Keratinocyte (primary cell): ENCODE data around the gene HOXC6. TPM values are rescaled to one million over a fixed set of nuclear protein-coding genes. Genes with fewer than 3 reads are reported as not detected.

Experiments
- DNase-seq: peaks from one replicate; pipeline ENCODE4 v3.0.0-alpha.2; 2011; ENCODE audit warnings: low read depth, missing footprints, low spot score
- FAIRE-seq: peaks from 2 replicates; lab custom pipeline; 2011; peaks lifted over from hg19 to GRCh38; lab: Jason Lieb, UNC
- H2AFZ ChIP-seq: 2 replicates; pipeline ENCODE4 v1.6.0; 2012; ENCODE audit warnings: low read length, control low read depth, inconsistent platforms; ENCODE audit not compliant: control insufficient read depth
- H3K27ac ChIP-seq: 2 replicates; pipeline ENCODE4 v1.5.1; 2011; ENCODE audit warnings: low read length; ENCODE audit not compliant: control insufficient read depth, insufficient read depth
- H3K27me3 ChIP-seq: 3 replicates; pipeline ENCODE4 v1.6.0; 2011; ENCODE audit warnings: low read length; ENCODE audit not compliant: control insufficient read depth, insufficient read depth; ENCODE audit errors: extremely low read depth
- H3K36me3 ChIP-seq, 2 experiments: 2 replicates in 1 of 2; 3 replicates in 1 of 2; pipeline ENCODE4 v1.5.1; 2011; ENCODE audit warnings: low read length in 2 of 2, mild to moderate bottlenecking in 1 of 2; ENCODE audit not compliant: control insufficient read depth in 2 of 2, insufficient read depth in 2 of 2; ENCODE audit errors: extremely low read depth in 1 of 2
- H3K4me1 ChIP-seq: 3 replicates; pipeline ENCODE4 v1.5.1; 2011; ENCODE audit warnings: low read length; ENCODE audit not compliant: control insufficient read depth, insufficient read depth; ENCODE audit errors: extremely low read depth
- H3K4me2 ChIP-seq: 3 replicates; pipeline ENCODE4 v1.6.0; 2011; ENCODE audit warnings: low read depth, low read length; ENCODE audit not compliant: control insufficient read depth, insufficient read depth; ENCODE audit errors: extremely low read depth
- H3K4me3 ChIP-seq, 3 experiments: fragments of 200-600 bp in 1 of 3; sonication (generic) in 1 of 3; 2 replicates in 2 of 3; 3 replicates in 1 of 3; pipeline ENCODE4 v1.5.1; 2011 to 2016; ENCODE audit warnings: low read length in 3 of 3, mild to moderate bottlenecking in 3 of 3, control low read depth in 2 of 3, inconsistent platforms in 1 of 3, low read depth in 1 of 3, mixed read lengths in 1 of 3, mixed run types in 1 of 3, moderate library complexity in 1 of 3; ENCODE audit not compliant: control insufficient read depth in 2 of 3, insufficient read depth in 2 of 3; ENCODE audit errors: extremely low read depth in 1 of 3
- H3K79me2 ChIP-seq: 2 replicates; pipeline ENCODE4 v1.6.0; 2012; ENCODE audit warnings: low read length; ENCODE audit not compliant: control insufficient read depth, insufficient read depth
- H3K9ac ChIP-seq: 3 replicates; pipeline ENCODE4 v1.6.0; 2011; ENCODE audit warnings: low read length; ENCODE audit not compliant: control insufficient read depth, insufficient read depth; ENCODE audit errors: extremely low read depth
- H3K9me1 ChIP-seq: 3 replicates; pipeline ENCODE4 v1.6.0; 2011; ENCODE audit warnings: low read length; ENCODE audit not compliant: control insufficient read depth, insufficient read depth; ENCODE audit errors: extremely low read depth
- H3K9me3 ChIP-seq: 2 replicates; pipeline ENCODE4 v1.5.1; 2012; ENCODE audit warnings: low read depth, low read length; ENCODE audit not compliant: control insufficient read depth
- H4K20me1 ChIP-seq: 3 replicates; pipeline ENCODE4 v1.6.0; 2011; ENCODE audit warnings: low read length; ENCODE audit not compliant: control insufficient read depth, insufficient read depth; ENCODE audit errors: extremely low read depth
- EZH2 ChIP-seq: IDR thresholded peaks from one replicate; pipeline ENCODE4 v1.6.1; 2012; ENCODE audit warnings: inconsistent platforms, mild to moderate bottlenecking, low read length, moderate library complexity
- dilution Hi-C: fragments of 300-500 bp; cut with MboI; formaldehyde crosslinking; loops from one replicate; pipeline ENCODE4 v1.7.0; 2020; ENCODE audit warnings: low sequenced_read_pairs; ENCODE audit not compliant: extremely low pct_ligation_motif_present
- polyA plus RNA-seq, 5 experiments: library from polyadenylated mRNA; depleted of rRNA in 3 of 5; stranded (reverse) in 3 of 5; stranded (forward) in 1 of 5; unstranded in 1 of 5; fragments of >200 nt; gene quantifications; 1 replicate in 1 of 5; 2 replicates in 3 of 5; 3 replicates in 1 of 5; pipeline versions ENCODE4 v1.2.1 to v1.2.3, GENCODE V29; 2011 to 2012; ENCODE audit warnings: missing spikeins in 2 of 5, low read depth in 1 of 5, low replicate concordance in 1 of 5
- TF ChIP-seq, protein P1 (sequence below), 3 experiments: IDR thresholded peaks in 1 of 3; conservative IDR thresholded peaks in 1 of 3; optimal IDR thresholded peaks in 1 of 3; 2 replicates in 2 of 3; 3 replicates in 1 of 3; pipeline versions ENCODE3 to v1.5.1; 2011; ENCODE audit warnings: low read length in 3 of 3, mild to moderate bottlenecking in 3 of 3, moderate library complexity in 2 of 3, control low read depth in 1 of 3, inconsistent platforms in 1 of 3; ENCODE audit not compliant: insufficient read depth in 2 of 3; ENCODE audit errors: extremely low read depth in 1 of 3

The HOXC6 gene
- polyA plus RNA-seq, 1 donor (not counting 4 experiments of a cell fraction or from before 2014, with no cell fraction given): 4.7 TPM

- FAIRE-seq (no peak), DNase-seq (no peak)
- Histone ChIP-seq H3K9ac (no peak overlapping the region), H2AFZ (no peak overlapping the region), H3K9me1 (no peaks in the 10 kb centered on the region), H4K20me1 (no peaks in the 10 kb centered on the region), H3K79me2 (no peaks in the 10 kb centered on the region), H3K4me2 (no peak overlapping the region), H3K4me1 (no peaks in the 10 kb centered on the region), H3K4me3 (no peak overlapping the region), H3K9me3 (no peaks in the 10 kb centered on the region), H3K27ac (no peak overlapping the region), H3K36me3 (no peaks in the 10 kb centered on the region), H3K27me3 (no peaks in the 10 kb centered on the region)
- dilution Hi-C loops: no loop called here
- TF ChIP-seq, protein P1, sequence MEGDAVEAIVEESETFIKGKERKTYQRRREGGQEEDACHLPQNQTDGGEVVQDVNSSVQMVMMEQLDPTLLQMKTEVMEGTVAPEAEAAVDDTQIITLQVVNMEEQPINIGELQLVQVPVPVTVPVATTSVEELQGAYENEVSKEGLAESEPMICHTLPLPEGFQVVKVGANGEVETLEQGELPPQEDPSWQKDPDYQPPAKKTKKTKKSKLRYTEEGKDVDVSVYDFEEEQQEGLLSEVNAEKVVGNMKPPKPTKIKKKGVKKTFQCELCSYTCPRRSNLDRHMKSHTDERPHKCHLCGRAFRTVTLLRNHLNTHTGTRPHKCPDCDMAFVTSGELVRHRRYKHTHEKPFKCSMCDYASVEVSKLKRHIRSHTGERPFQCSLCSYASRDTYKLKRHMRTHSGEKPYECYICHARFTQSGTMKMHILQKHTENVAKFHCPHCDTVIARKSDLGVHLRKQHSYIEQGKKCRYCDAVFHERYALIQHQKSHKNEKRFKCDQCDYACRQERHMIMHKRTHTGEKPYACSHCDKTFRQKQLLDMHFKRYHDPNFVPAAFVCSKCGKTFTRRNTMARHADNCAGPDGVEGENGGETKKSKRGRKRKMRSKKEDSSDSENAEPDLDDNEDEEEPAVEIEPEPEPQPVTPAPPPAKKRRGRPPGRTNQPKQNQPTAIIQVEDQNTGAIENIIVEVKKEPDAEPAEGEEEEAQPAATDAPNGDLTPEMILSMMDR (optimal IDR thresholded peaks at IDR 0.05 in 1 of 3, IDR thresholded peaks at IDR 0.05 in 1 of 3, conservative IDR thresholded peaks at IDR 0.05 in 1 of 3; ENCODE audit: extremely low read depth in 1 of 3, insufficient read depth in 2 of 3, low read length in 3 of 3): no peak
- TF ChIP-seq EZH2: no peak
Observed at GRCh38 chr12:54074308-54074707, 46.1 kb downstream of the HOXC6 start.

GRCh38 chr12:54075409-54075808 is 47.2 kb downstream of the HOXC6 start:
- no peak for FAIRE-seq
- no peak overlapping the region for H3K27ac ChIP-seq
- DNase-seq: no peak
- no peak overlapping the region for H3K9ac ChIP-seq
- dilution Hi-C loops: no loop called here
- H3K79me2 ChIP-seq: no peaks in the 10 kb centered on the region
- no peaks in the 10 kb centered on the region for H3K27me3 ChIP-seq
- no peak overlapping the region for H3K4me2 ChIP-seq
- H3K9me1 ChIP-seq: no peaks in the 10 kb centered on the region
- no peaks in the 10 kb centered on the region for H4K20me1 ChIP-seq
- H2AFZ ChIP-seq: no peak overlapping the region
- H3K4me3 ChIP-seq: no peak overlapping the region
- no peaks in the 10 kb centered on the region for H3K4me1 ChIP-seq
- TF ChIP-seq, protein P1 (optimal IDR thresholded peaks at IDR 0.05 in 1 of 3, IDR thresholded peaks at IDR 0.05 in 1 of 3, conservative IDR thresholded peaks at IDR 0.05 in 1 of 3; ENCODE audit: extremely low read depth in 1 of 3, insufficient read depth in 2 of 3, low read length in 3 of 3): no peak
- no peak for TF ChIP-seq EZH2
- H3K36me3 ChIP-seq: no peaks in the 10 kb centered on the region
- H3K9me3 ChIP-seq: no peaks in the 10 kb centered on the region
